Hepatocyte (in vitro differentiated cells): Measurements from ENCODE around the gene ELK3. TPM values are rescaled to one million over a fixed set of nuclear protein-coding genes. Genes with fewer than 3 reads are reported as not detected.

Experiments
- DNase-seq: peaks from one replicate; pipeline ENCODE4 v3.0.0-alpha.2; 2016; ENCODE audit warnings: low spot score
- H2AFZ ChIP-seq: fragments of 200-600 bp; sonication (generic); 2 replicates; pipeline ENCODE4 v1.6.0; 2016; ENCODE audit warnings: antibody characterized with exemption, mild to moderate bottlenecking
- H3K27ac ChIP-seq: fragments of 200-600 bp; sonication (generic); 2 replicates; pipeline ENCODE4 v1.5.1; 2016; ENCODE audit warnings: mild to moderate bottlenecking
- H3K27me3 ChIP-seq: fragments of 200-600 bp; sonication (generic); 2 replicates; pipeline ENCODE4 v1.6.1; 2016
- H3K36me3 ChIP-seq: fragments of 200-600 bp; sonication (generic); replicated peaks from 2 replicates; pipeline ENCODE4 v1.5.1; 2016; ENCODE audit warnings: low read depth; ENCODE audit not compliant: insufficient read depth
- H3K4me1 ChIP-seq: fragments of 200-600 bp; sonication (generic); 2 replicates; pipeline ENCODE4 v1.5.1; 2016; ENCODE audit warnings: mild to moderate bottlenecking, moderate library complexity; ENCODE audit not compliant: insufficient read depth
- H3K4me2 ChIP-seq: fragments of 200-600 bp; sonication (generic); 2 replicates; pipeline ENCODE4 v1.6.0; 2016
- H3K4me3 ChIP-seq: fragments of 200-600 bp; sonication (generic); 2 replicates; pipeline ENCODE4 v1.5.1; 2016; ENCODE audit warnings: mild to moderate bottlenecking
- H3K79me2 ChIP-seq: fragments of 200-600 bp; sonication (generic); 2 replicates; pipeline ENCODE4 v1.6.0; 2017; ENCODE audit warnings: mild to moderate bottlenecking
- H3K9me2 ChIP-seq: fragments of 200-600 bp; sonication (generic); replicated peaks from 2 replicates; pipeline ENCODE4 v1.6.0; 2017; ENCODE audit warnings: mild to moderate bottlenecking; ENCODE audit not compliant: insufficient read depth
- H3K9me3 ChIP-seq: fragments of 200-600 bp; sonication (generic); 2 replicates; pipeline ENCODE4 v1.5.1; 2016; ENCODE audit warnings: low read depth, mild to moderate bottlenecking
- H4K20me1 ChIP-seq: fragments of 200-600 bp; sonication (generic); 2 replicates; pipeline ENCODE4 v1.6.0; 2016; ENCODE audit warnings: mild to moderate bottlenecking; ENCODE audit not compliant: insufficient read depth, poor library complexity, severe bottlenecking
- EZH2 ChIP-seq: fragments of 200-600 bp; sonication (generic); IDR thresholded peaks from 2 replicates; pipeline ENCODE4 v1.6.1; 2016; ENCODE audit warnings: antibody characterized with exemption, mild to moderate bottlenecking, borderline replicate concordance
- EZH2phosphoT487 ChIP-seq: fragments of 200-600 bp; sonication (generic); IDR thresholded peaks from one replicate; pipeline ENCODE4 v1.6.1; 2018; ENCODE audit warnings: antibody characterized with exemption, mild to moderate bottlenecking, low read depth, moderate library complexity; ENCODE audit not compliant: unreplicated experiment, severe bottlenecking
- WGBS: methylation state at CpG from one replicate; pipeline ENCODE4 v1.1.6; 2016; ENCODE audit warnings: low lambda C conversion rate; ENCODE audit errors: missing lambda C conversion rate; 5-methylcytosine and 5-hydroxymethylcytosine counted together
- polyA plus RNA-seq: library from polyadenylated mRNA; unstranded; fragments of >200 nt; fragmentation: Nextera tagmentation; extraction: Ambion mirVana; gene quantifications from 2 replicates; pipeline ENCODE4 v1.2.1, GENCODE V29; 2016
- total RNA-seq: library from RNA; depleted of rRNA; stranded (reverse); fragments of >200 nt; gene quantifications from 2 replicates; pipeline ENCODE4 v1.2.3, GENCODE V29; 2014
- TF ChIP-seq, protein P1 (sequence below): fragments of 200-600 bp; sonication (generic); IDR thresholded peaks from 2 replicates; pipeline ENCODE4 v1.5.1; 2016; ENCODE audit warnings: antibody characterized with exemption, mild to moderate bottlenecking; ENCODE audit not compliant: poor library complexity

Gene ELK3
- total and polyA plus RNA-seq, 2 experiments from 2014 or later: 12.1 to 12.9 TPM

- 96% methylated on average over 2 of the region's 2 CpGs for WGBS
- Histone ChIP-seq H3K36me3 (no peaks in the 10 kb centered on the region), H3K9me2 (no peaks in the 10 kb centered on the region), H3K4me2 (no peak overlapping the region), H3K79me2 (no peaks in the 10 kb centered on the region), H3K9me3 (no peaks in the 10 kb centered on the region), H3K4me3 (no peak overlapping the region), H3K4me1 (no peaks in the 10 kb centered on the region), H3K27ac (no peak overlapping the region), H4K20me1 (no peaks in the 10 kb centered on the region), H3K27me3 (no peaks in the 10 kb centered on the region), H2AFZ (no peak overlapping the region)
- TF ChIP-seq EZH2phosphoT487: no peak
- no peak for DNase-seq
Measured at GRCh38 chr12:96265400-96265799, 71.2 kb downstream of the ELK3 start.

DNA sequence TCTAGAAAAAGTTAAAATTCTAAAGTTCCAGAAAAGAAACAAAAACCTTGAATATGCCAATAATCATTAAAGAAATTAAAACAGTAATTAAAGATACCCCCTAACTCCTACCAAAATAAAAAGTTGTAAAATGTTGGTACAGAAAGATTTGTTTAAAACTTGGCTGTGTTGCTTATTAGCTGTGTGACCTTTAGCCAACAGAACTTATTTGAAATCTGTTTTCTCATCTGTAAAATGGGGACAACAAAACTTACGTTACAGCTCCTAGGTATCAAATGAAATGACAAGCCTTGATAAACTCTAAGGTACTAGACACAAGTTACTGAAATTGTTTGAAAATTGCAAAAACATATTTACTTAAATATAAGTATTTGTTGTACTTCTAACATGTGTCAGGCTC is 71.7 kb downstream of the ELK3 start:
- Histone ChIP-seq H3K36me3 (no peaks in the 10 kb centered on the region), H3K4me3 (no peak overlapping the region), H3K9me2 (no peaks in the 10 kb centered on the region), H4K20me1 (no peaks in the 10 kb centered on the region), H2AFZ (no peak overlapping the region), H3K4me2 (no peak overlapping the region), H3K27me3 (no peaks in the 10 kb centered on the region), H3K79me2 (no peaks in the 10 kb centered on the region), H3K9me3 (no peaks in the 10 kb centered on the region), H3K4me1 (no peaks in the 10 kb centered on the region), H3K27ac (no peak overlapping the region)
- DNase-seq: no peak
- 97% methylated on average over 1 of the region's 1 CpG for WGBS
- TF ChIP-seq, protein P1, sequence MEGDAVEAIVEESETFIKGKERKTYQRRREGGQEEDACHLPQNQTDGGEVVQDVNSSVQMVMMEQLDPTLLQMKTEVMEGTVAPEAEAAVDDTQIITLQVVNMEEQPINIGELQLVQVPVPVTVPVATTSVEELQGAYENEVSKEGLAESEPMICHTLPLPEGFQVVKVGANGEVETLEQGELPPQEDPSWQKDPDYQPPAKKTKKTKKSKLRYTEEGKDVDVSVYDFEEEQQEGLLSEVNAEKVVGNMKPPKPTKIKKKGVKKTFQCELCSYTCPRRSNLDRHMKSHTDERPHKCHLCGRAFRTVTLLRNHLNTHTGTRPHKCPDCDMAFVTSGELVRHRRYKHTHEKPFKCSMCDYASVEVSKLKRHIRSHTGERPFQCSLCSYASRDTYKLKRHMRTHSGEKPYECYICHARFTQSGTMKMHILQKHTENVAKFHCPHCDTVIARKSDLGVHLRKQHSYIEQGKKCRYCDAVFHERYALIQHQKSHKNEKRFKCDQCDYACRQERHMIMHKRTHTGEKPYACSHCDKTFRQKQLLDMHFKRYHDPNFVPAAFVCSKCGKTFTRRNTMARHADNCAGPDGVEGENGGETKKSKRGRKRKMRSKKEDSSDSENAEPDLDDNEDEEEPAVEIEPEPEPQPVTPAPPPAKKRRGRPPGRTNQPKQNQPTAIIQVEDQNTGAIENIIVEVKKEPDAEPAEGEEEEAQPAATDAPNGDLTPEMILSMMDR: no peak
- TF ChIP-seq EZH2phosphoT487 (no peak), EZH2 (no peak)

- Histone ChIP-seq H3K4me3 (no peak overlapping the region), H3K27ac (no peak overlapping the region), H3K36me3 (no peaks in the 10 kb centered on the region), H3K27me3 (no peaks in the 10 kb centered on the region), H4K20me1 (no peaks in the 10 kb centered on the region), H3K9me2 (no peaks in the 10 kb centered on the region), H3K79me2 (no peaks in the 10 kb centered on the region), H2AFZ (no peak overlapping the region), H3K4me2 (no peak overlapping the region), H3K9me3 (no peaks in the 10 kb centered on the region), H3K4me1 (no peaks in the 10 kb centered on the region)
- DNase-seq: no peak
- TF ChIP-seq EZH2: no peak
- 89% methylated on average over 2 of the region's 2 CpGs for WGBS
Measured at GRCh38 chr12:96266238-96266637, 72.1 kb downstream of the ELK3 start.

- Histone ChIP-seq H3K27ac (no peak overlapping the region), H3K4me3 (no peak overlapping the region), H2AFZ (no peak overlapping the region), H3K9me2 (no peaks in the 10 kb centered on the region), H4K20me1 (no peaks in the 10 kb centered on the region), H3K36me3 (no peaks in the 10 kb centered on the region), H3K4me1 (no peaks in the 10 kb centered on the region), H3K4me2 (no peak overlapping the region), H3K9me3 (no peaks in the 10 kb centered on the region), H3K27me3 (no peaks in the 10 kb centered on the region), H3K79me2 (no peaks in the 10 kb centered on the region)
- 82% methylated on average over 8 of the region's 8 CpGs for WGBS
- TF ChIP-seq EZH2 (no peak), EZH2phosphoT487 (no peak)
- TF ChIP-seq, protein P1: no peak
- no peak for DNase-seq
Measured at GRCh38 chr12:96271469-96272199, 77.5 kb downstream of the ELK3 start.
